ENCODE measurements around the gene PPL. TPM values are rescaled to one million over a fixed set of nuclear protein-coding genes. Genes with fewer than 3 reads are reported as not detected.
A peak's percentile ranks its signal among the peaks of the same experiment; 100 is the strongest.
"Not testable (repeated sequence)": the region's sequence is repeated elsewhere in the genome, so short reads cannot be mapped to it uniquely, and the experiment has no call there.

The PPL gene
- total RNA-seq, 4 donors from 2014 or later, result 52.2 to 246 (median 200) TPM

DNA sequence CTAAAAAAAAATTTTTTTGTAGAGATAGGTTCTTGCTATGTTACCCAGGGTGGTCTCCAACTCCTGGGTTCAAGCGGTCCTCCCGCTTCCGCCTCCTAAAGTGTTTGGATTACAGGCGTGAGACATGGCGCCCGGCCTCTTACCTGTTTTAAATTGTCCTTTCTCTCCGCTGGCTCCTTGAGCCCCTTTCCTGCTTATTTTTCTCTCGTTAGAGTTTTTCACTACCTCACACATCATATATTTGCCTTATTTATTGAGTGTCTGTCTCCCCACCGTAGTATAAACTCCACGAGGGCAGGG, 20.4 kb upstream of the PPL start:
- peak overlapping the region; percentile 33 to 60 (median 44) for H3K4me3 ChIP-seq

DNA sequence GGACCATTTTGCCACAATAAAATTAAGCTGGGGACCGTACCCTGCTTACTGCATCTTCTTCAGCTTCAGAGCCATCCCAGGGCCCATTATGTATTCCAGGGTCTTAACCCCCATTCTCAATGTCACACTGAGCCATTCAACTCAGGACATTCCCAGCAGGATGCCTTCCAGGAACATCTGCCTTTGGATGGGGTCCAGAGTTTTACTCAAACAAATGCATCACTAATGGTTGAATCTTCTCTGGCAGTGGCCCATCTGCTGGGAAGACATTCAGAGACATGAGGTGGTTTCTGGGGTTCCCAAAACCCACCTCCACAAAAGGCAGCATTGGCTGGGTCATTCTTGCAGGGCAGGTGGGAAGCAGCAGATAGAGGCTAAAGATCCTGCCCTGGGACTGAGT, 17.8 kb upstream of the PPL start:
- Histone ChIP-seq H3K36me3 (no peaks in the 10 kb centered on the region), H3K4me3 (no peak overlapping the region), H3K27ac (no peak overlapping the region), H3K9me3 (no peaks in the 10 kb centered on the region), H3K4me1 (peaks cover 0 to 31% (median 11%) of the 10 kb centered on the region in 4 donors), H3K27me3 (peaks cover 0 to under 1% of the 10 kb centered on the region in 2 donors)
- DNase-seq (ENCODE audit: low spot score in 2 of 2), result no peak
- TF ChIP-seq, protein P1, sequence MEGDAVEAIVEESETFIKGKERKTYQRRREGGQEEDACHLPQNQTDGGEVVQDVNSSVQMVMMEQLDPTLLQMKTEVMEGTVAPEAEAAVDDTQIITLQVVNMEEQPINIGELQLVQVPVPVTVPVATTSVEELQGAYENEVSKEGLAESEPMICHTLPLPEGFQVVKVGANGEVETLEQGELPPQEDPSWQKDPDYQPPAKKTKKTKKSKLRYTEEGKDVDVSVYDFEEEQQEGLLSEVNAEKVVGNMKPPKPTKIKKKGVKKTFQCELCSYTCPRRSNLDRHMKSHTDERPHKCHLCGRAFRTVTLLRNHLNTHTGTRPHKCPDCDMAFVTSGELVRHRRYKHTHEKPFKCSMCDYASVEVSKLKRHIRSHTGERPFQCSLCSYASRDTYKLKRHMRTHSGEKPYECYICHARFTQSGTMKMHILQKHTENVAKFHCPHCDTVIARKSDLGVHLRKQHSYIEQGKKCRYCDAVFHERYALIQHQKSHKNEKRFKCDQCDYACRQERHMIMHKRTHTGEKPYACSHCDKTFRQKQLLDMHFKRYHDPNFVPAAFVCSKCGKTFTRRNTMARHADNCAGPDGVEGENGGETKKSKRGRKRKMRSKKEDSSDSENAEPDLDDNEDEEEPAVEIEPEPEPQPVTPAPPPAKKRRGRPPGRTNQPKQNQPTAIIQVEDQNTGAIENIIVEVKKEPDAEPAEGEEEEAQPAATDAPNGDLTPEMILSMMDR (IDR thresholded peaks at IDR 0.05), result no peak
- WGBS, 2 donors, result 86 to 92% methylated on average over 1 of the region's 1 CpG

More for the DNA sequence above, 20.4 kb upstream of the PPL start:
- no peaks in the 10 kb centered on the region for H3K9me3 ChIP-seq
- H3K36me3 ChIP-seq, result no peaks in the 10 kb centered on the region
- peaks cover 0 to 31% (median 11%) of the 10 kb centered on the region in 4 donors for H3K4me1 ChIP-seq
- H3K27ac ChIP-seq, result peak overlapping the region in 2 of 4 donors; percentile 66 to 83
- DNase-seq (ENCODE audit: low spot score in 2 of 2), result no peak
- peaks cover 0 to 9% of the 10 kb centered on the region in 2 donors for H3K27me3 ChIP-seq
- TF ChIP-seq EP300 (IDR thresholded peaks at IDR 0.05) (no peak), POLR2A (IDR thresholded peaks at IDR 0.05) (no peak)
- TF ChIP-seq, protein P1 (IDR thresholded peaks at IDR 0.05), result no peak
- WGBS, 2 donors, result 31 to 38% methylated on average over 10 of the region's 10 CpGs

DNA sequence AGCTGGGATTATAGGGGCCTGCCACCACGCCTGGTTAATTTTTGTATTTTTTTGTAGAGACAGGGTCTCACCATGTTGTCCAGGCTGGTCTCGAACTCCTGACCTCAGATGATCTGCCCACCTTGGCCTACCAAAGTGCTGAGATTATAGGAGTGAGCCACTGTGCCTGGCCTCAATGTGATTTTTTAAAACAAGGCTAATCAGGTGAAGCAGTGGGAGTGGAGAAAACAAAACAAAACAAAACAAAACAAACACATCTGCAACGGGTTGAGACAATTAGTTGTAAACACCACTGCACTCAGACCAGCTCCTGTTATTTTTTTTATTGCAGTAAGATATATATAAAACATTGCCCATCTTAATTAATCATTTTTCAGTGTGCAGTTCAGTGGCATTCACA, 14.6 kb upstream of the PPL start:
- not testable (repeated sequence) for H3K27me3 ChIP-seq; H3K4me1 ChIP-seq; H3K36me3 ChIP-seq; H3K27ac ChIP-seq; H3K4me3 ChIP-seq; DNase-seq (ENCODE audit: low spot score in 2 of 2); H3K9me3 ChIP-seq
- WGBS, 2 donors, result 67% methylated on average over 3 of the region's 3 CpGs

DNA sequence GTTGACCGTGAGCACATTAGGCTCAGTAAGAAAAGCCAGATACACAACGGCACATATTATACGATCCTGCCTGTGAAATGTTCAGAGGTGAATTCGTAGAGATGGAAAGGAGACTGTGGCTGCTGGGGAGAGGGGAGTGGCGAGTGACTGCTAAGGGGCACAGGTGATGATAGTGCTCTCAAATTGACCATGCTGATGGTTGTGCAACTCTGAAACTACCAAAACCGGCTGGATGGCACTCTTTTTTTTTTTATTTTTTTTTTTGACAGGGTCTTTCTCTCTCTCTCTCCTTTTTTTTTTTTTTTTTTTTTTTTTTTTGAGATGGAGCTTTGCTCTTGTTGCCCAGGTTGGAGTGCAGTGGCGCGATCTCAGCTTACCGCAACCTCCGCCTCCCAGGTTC, 13.0 kb upstream of the PPL start:
- TF ChIP-seq, protein P1 (IDR thresholded peaks at IDR 0.05), result no peak
- TF ChIP-seq EP300 (IDR thresholded peaks at IDR 0.05) (no peak), POLR2A (IDR thresholded peaks at IDR 0.05) (no peak)
- H3K4me3 ChIP-seq, result no peak overlapping the region
- H3K27me3 ChIP-seq, result no peaks in the 10 kb centered on the region
- 64 to 74% methylated on average over 10 of the region's 10 CpGs for WGBS, 2 donors
- no peaks in the 10 kb centered on the region for H3K36me3 ChIP-seq
- no peaks in the 10 kb centered on the region for H3K9me3 ChIP-seq
- peaks cover 0 to 12% (median 7%) of the 10 kb centered on the region in 4 donors for H3K4me1 ChIP-seq
- H3K27ac ChIP-seq, result no peak overlapping the region
- DNase-seq (ENCODE audit: low spot score in 2 of 2), result no peak

DNA sequence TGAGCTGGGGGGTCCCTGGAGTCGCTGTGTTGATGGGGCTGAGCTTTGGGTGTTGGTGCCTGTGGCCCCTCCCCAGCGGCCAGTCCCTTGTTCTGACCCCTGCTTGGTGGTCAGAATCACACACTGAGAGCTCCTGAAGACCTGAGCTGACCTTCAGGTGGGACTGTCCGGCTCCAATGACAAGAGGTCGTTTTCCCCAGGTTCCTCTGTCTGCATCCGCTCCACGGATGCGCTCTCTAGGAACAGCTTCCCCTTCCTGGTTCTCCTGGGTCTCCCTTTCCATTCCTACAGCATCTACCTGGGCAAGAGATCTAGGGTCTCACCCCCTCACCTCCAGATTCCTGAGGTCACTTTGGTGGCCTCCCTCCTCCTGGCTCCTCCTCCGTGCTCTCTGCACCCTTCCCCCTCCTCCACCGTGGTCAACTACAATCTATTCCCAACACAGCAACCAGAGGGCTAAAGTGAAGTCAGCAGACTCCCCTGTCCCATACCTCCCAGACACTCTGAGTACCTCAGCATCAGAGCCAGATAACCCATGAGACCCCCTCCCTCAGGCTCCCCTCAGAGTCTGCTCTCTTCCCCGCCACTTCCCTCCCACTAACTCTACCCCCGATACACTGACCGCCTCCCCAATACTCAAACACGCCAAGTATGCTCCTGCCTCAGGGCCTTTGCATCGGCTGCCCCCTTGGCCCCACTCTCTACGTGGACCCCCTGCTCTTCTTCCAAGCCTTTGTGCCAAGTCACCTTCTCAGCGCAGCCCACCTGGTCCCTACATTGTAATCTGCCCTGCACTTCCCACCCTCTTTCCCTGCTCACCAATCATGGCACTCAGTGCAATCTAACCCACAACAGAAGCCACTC, 12.2 kb upstream of the PPL start:
- H3K4me1 ChIP-seq, result peaks cover 0 to 21% (median 14%) of the 10 kb centered on the region in 4 donors
- H3K27me3 ChIP-seq, result no peaks in the 10 kb centered on the region
- no peak for DNase-seq (ENCODE audit: low spot score in 2 of 2)
- no peak overlapping the region for H3K4me3 ChIP-seq
- H3K9me3 ChIP-seq, result no peaks in the 10 kb centered on the region
- TF ChIP-seq POLR2A (IDR thresholded peaks at IDR 0.05) (no peak), EP300 (IDR thresholded peaks at IDR 0.05) (no peak)
- TF ChIP-seq, protein P1 (IDR thresholded peaks at IDR 0.05), result no peak
- 64 to 73% methylated on average over 16 of the region's 16 CpGs for WGBS, 2 donors
- H3K36me3 ChIP-seq, result no peaks in the 10 kb centered on the region
- H3K27ac ChIP-seq, result no peak overlapping the region

Measured in tibial nerve (tissue), 4 donors.